ENCODE data around the gene TUBB. TPM values are rescaled to one million over a fixed set of nuclear protein-coding genes. Genes with fewer than 3 reads are reported as not detected.

TUBB gene
- total and polyA plus RNA-seq, 12 donors = 90.3 to 473 (median 214) TPM

- 21 to 29% (median 26%) methylated on average over 13 to 16 of the region's 16 CpGs for WGBS, 4 donors
- intact Hi-C loops (cut with DNase I) = no loop called here
- H3K27me3 ChIP-seq = no peaks in the 10 kb centered on the region
- TF ChIP-seq POLR2A (IDR thresholded peaks at IDR 0.05) (peak in 1 of 2 donors; percentile 76), CTCF (IDR thresholded peaks at IDR 0.05) (no peak)
- H3K36me3 ChIP-seq (replicated peaks in 1 of 2) = no peaks in the 10 kb centered on the region
- H3K9me3 ChIP-seq (replicated peaks in 1 of 3) = no peaks in the 10 kb centered on the region
- peaks cover 15 to 34% of the 10 kb centered on the region in 2 donors for H3K4me1 ChIP-seq (replicated peaks in 1 of 2)
- peak; percentile 85 to 94 (median 91) for DNase-seq
- H3K4me3 ChIP-seq = no peak overlapping the region
- peak overlapping the region in 4 of 5 donors; percentile 60 to 92 (median 80) for H3K27ac ChIP-seq
These were observed 49.1 kb downstream of the TUBB start for GRCh38 chr6:30769088-30769852.

GRCh38 chr6:30769853-30770524 is 49.8 kb downstream of the TUBB start:
- peak in 2 of 7 donors; percentile 37 to 40 for DNase-seq
- Histone ChIP-seq H3K36me3 (replicated peaks in 1 of 2) (no peaks in the 10 kb centered on the region), H3K4me3 (no peak overlapping the region), H3K27ac (peak overlapping the region; percentile 12 to 92 (median 69)), H3K4me1 (replicated peaks in 1 of 2) (peaks cover 15 to 34% of the 10 kb centered on the region in 2 donors), H3K27me3 (no peaks in the 10 kb centered on the region), H3K9me3 (replicated peaks in 1 of 3) (no peaks in the 10 kb centered on the region)
- 44 to 55% (median 49%) methylated on average over 5 of the region's 5 CpGs for WGBS, 4 donors
- intact Hi-C loops (cut with DNase I) = no loop called here
- TF ChIP-seq POLR2A (IDR thresholded peaks at IDR 0.05) = no peak
- TF ChIP-seq CTCF (IDR thresholded peaks at IDR 0.05) = no peak

- Histone ChIP-seq H3K27ac (peak overlapping the region in 4 of 5 donors; percentile 60 to 92 (median 80)), H3K36me3 (replicated peaks in 1 of 2) (no peaks in the 10 kb centered on the region), H3K4me3 (no peak overlapping the region), H3K4me1 (replicated peaks in 1 of 2) (peaks cover 15 to 34% of the 10 kb centered on the region in 2 donors), H3K9me3 (replicated peaks in 1 of 3) (no peaks in the 10 kb centered on the region), H3K27me3 (no peaks in the 10 kb centered on the region)
- TF ChIP-seq POLR2A (IDR thresholded peaks at IDR 0.05) (no peak), CTCF (IDR thresholded peaks at IDR 0.05) (no peak)
- intact Hi-C loops (cut with DNase I) = no loop called here
- DNase-seq = no peak
- 83 to 94% (median 88%) methylated on average over 3 of the region's 3 CpGs for WGBS, 4 donors
These were observed 50.4 kb downstream of the TUBB start for GRCh38 chr6:30770592-30770991.

- Histone ChIP-seq H3K9me3 (replicated peaks in 1 of 3) (no peaks in the 10 kb centered on the region), H3K27ac (no peak overlapping the region), H3K27me3 (no peaks in the 10 kb centered on the region), H3K4me1 (replicated peaks in 1 of 2) (peaks cover 15 to 34% of the 10 kb centered on the region in 2 donors), H3K36me3 (replicated peaks in 1 of 2) (no peaks in the 10 kb centered on the region), H3K4me3 (no peak overlapping the region)
- TF ChIP-seq CTCF (IDR thresholded peaks at IDR 0.05) = no peak
- TF ChIP-seq POLR2A (IDR thresholded peaks at IDR 0.05) = no peak
- intact Hi-C loops (cut with DNase I) = no loop called here
- no peak for DNase-seq
- 89 to 93% (median 91%) methylated on average over 8 of the region's 8 CpGs for WGBS, 4 donors
These were observed 54.5 kb downstream of the TUBB start for GRCh38 chr6:30774701-30775100.
